Measurements from ENCODE around the gene ISY1.
"Not testable (repeated sequence)": the region's sequence is repeated elsewhere in the genome, so short reads cannot be mapped to it uniquely, and the experiment has no call there.

The ISY1 gene

DNA sequence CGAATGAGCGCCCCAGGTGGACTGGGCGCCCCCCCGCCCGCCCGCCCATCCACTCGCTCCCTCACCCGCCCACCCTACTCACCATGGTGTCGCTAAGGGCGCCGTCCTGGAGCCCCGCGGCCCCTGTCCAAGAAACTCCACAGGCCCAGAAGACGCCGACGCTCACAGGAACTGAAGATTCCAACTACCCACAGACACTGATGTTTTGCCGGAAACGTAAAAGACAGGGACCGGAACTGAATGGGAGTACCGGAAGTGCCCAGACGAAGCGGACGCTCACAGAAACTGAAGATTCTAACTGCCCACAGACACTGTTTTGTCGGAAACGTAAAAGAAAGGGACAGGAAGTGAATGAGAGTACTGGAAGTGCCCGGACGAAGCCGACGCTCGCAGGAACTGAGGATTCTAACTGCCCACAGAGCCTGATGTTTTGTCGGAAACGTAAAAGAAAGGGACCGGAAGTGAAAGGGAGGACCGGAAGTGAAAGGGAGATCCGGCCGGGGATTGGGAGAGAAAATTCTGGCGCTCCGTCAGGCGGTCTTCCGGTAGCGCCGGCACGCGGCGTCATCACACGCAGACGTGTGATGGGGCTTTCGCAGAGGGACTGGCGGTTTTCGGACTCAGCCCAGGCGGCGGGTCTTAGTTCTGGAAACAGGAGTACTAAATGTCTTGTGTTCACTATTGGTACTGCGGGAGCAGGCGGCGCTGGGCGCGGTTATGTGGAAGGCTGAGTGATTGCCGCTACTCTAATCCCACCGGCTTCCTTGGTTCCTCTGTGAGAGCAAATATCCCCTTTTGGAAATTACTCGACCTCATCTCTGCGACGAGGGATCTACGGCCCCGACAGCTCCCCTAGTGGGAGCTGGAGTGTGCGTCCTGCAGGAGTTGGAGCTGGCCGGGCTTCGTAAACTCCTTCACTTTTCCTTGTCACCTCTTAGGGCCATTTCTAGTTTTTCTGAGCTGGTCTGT lies at the start of gene ISY1:
ISY1 (minus strand) TSS at position 173 of the 969 bp plus-strand sequence; CDS start at position 85, 88 bp downstream.
- Histone ChIP-seq H3K36me3 (ENCODE audit: control insufficient read depth in 1 of 2, insufficient read depth in 2 of 2, low read length in 2 of 2) (peaks cover 3 to 33% of the 10 kb centered on the region in 2 donors), H3K27me3 (ENCODE audit: control insufficient read depth in 1 of 2, insufficient read depth in 2 of 2, low read length in 2 of 2) (no peaks in the 10 kb centered on the region), H3K4me3 (ENCODE audit: low read depth in 1 of 2, low read length in 2 of 2) (peak within 1 kb of the TSS; percentile 98 to 99), H3K27ac (ENCODE audit: low read depth, low read length) (peak within 1 kb of the TSS; percentile 91), H3K9me3 (ENCODE audit: control insufficient read depth in 1 of 2, low read length in 2 of 2) (no peaks in the 10 kb centered on the region), H3K9ac (ENCODE audit: low read depth in 1 of 2, low read length in 2 of 2) (peak within 1 kb of the TSS; percentile 89 to 95), H3K4me1 (ENCODE audit: control insufficient read depth in 1 of 2, insufficient read depth in 2 of 2, low read length in 2 of 2) (peaks cover 12 to 22% of the 10 kb centered on the region in 2 donors)

DNA sequence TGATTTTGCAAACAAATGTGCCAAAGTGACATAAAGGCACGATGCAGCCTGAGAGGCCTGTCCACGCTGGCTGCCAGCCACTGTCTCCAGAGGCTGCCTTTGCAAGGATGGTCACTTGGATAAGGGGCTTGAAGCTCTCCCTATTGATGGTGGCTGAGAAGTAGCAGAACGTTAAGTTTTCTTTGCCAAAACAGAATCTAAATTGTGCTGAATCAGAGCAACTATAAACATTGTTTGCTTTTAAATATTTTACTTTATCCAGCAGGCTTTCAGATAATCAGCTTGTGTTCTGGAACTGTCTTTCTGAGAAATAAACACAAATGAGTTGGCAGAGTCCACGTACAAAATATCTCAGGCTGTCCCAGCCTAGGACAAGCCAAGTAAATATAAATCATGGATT lies 46.6 kb upstream of the ISY1 start:
- Histone ChIP-seq H3K4me3 (ENCODE audit: low read depth in 1 of 2, low read length in 2 of 2) (no peak overlapping the region), H3K36me3 (ENCODE audit: control insufficient read depth in 1 of 2, insufficient read depth in 2 of 2, low read length in 2 of 2) (no peaks in the 10 kb centered on the region), H3K9me3 (ENCODE audit: control insufficient read depth in 1 of 2, low read length in 2 of 2) (no peaks in the 10 kb centered on the region), H3K27me3 (ENCODE audit: control insufficient read depth in 1 of 2, insufficient read depth in 2 of 2, low read length in 2 of 2) (no peaks in the 10 kb centered on the region), H3K9ac (ENCODE audit: low read depth in 1 of 2, low read length in 2 of 2) (no peak overlapping the region), H3K27ac (ENCODE audit: low read depth, low read length) (no peak overlapping the region), H3K4me1 (ENCODE audit: control insufficient read depth in 1 of 2, insufficient read depth in 2 of 2, low read length in 2 of 2) (no peaks in the 10 kb centered on the region)

GRCh38 chr3:129205109-129205832 lies 44.4 kb upstream of the ISY1 start:
- H3K27ac ChIP-seq (ENCODE audit: low read depth, low read length): no peak overlapping the region
- no peaks in the 10 kb centered on the region for H3K9me3 ChIP-seq (ENCODE audit: control insufficient read depth in 1 of 2, low read length in 2 of 2)
- no peaks in the 10 kb centered on the region for H3K4me1 ChIP-seq (ENCODE audit: control insufficient read depth in 1 of 2, insufficient read depth in 2 of 2, low read length in 2 of 2)
- no peak overlapping the region for H3K9ac ChIP-seq (ENCODE audit: low read depth in 1 of 2, low read length in 2 of 2)
- H3K36me3 ChIP-seq (ENCODE audit: control insufficient read depth in 1 of 2, insufficient read depth in 2 of 2, low read length in 2 of 2): no peaks in the 10 kb centered on the region
- H3K27me3 ChIP-seq (ENCODE audit: control insufficient read depth in 1 of 2, insufficient read depth in 2 of 2, low read length in 2 of 2): no peaks in the 10 kb centered on the region
- no peak overlapping the region for H3K4me3 ChIP-seq (ENCODE audit: low read depth in 1 of 2, low read length in 2 of 2)

GRCh38 chr3:129204473-129204872 lies 43.6 kb upstream of the ISY1 start:
- H3K27ac ChIP-seq (ENCODE audit: low read depth, low read length): no peak overlapping the region
- H3K36me3 ChIP-seq (ENCODE audit: control insufficient read depth in 1 of 2, insufficient read depth in 2 of 2, low read length in 2 of 2): no peaks in the 10 kb centered on the region
- H3K4me3 ChIP-seq (ENCODE audit: low read depth in 1 of 2, low read length in 2 of 2): no peak overlapping the region
- H3K9ac ChIP-seq (ENCODE audit: low read depth in 1 of 2, low read length in 2 of 2): no peak overlapping the region
- no peaks in the 10 kb centered on the region for H3K9me3 ChIP-seq (ENCODE audit: control insufficient read depth in 1 of 2, low read length in 2 of 2)
- no peaks in the 10 kb centered on the region for H3K4me1 ChIP-seq (ENCODE audit: control insufficient read depth in 1 of 2, insufficient read depth in 2 of 2, low read length in 2 of 2)
- H3K27me3 ChIP-seq (ENCODE audit: control insufficient read depth in 1 of 2, insufficient read depth in 2 of 2, low read length in 2 of 2): no peaks in the 10 kb centered on the region

DNA sequence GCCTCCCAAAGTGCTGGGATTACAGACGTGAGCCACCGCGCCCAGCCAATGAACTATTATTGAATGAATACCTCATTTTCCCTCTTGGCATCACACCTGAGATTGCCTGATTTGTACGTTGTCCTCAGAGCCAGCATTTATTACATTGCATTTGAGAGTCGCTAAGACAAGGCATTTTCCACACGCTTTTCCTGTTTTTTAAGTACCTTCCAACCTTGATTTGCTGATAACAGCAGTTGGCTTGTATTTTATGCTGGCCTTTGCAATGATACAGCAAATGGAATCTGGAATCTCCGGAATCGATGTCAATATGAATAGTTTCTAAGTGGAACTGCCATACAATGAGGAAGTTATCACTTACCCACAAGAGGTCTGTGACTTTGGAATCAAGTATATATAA lies 38.5 kb upstream of the ISY1 start:
- Histone ChIP-seq H3K4me1 (ENCODE audit: control insufficient read depth in 1 of 2, insufficient read depth in 2 of 2, low read length in 2 of 2) (peaks cover 0 to 4% of the 10 kb centered on the region in 2 donors), H3K9me3 (ENCODE audit: control insufficient read depth in 1 of 2, low read length in 2 of 2) (no peaks in the 10 kb centered on the region), H3K27ac (ENCODE audit: low read depth, low read length) (no peak overlapping the region), H3K4me3 (ENCODE audit: low read depth in 1 of 2, low read length in 2 of 2) (no peak overlapping the region), H3K36me3 (ENCODE audit: control insufficient read depth in 1 of 2, insufficient read depth in 2 of 2, low read length in 2 of 2) (no peaks in the 10 kb centered on the region), H3K27me3 (ENCODE audit: control insufficient read depth in 1 of 2, insufficient read depth in 2 of 2, low read length in 2 of 2) (no peaks in the 10 kb centered on the region), H3K9ac (ENCODE audit: low read depth in 1 of 2, low read length in 2 of 2) (no peak overlapping the region)

GRCh38 chr3:129197321-129197720 lies 36.5 kb upstream of the ISY1 start:
- peaks cover 0 to 4% of the 10 kb centered on the region in 2 donors for H3K4me1 ChIP-seq (ENCODE audit: control insufficient read depth in 1 of 2, insufficient read depth in 2 of 2, low read length in 2 of 2)
- H3K27ac ChIP-seq (ENCODE audit: low read depth, low read length): no peak overlapping the region
- no peaks in the 10 kb centered on the region for H3K36me3 ChIP-seq (ENCODE audit: control insufficient read depth in 1 of 2, insufficient read depth in 2 of 2, low read length in 2 of 2)
- H3K9ac ChIP-seq (ENCODE audit: low read depth in 1 of 2, low read length in 2 of 2): no peak overlapping the region
- no peaks in the 10 kb centered on the region for H3K27me3 ChIP-seq (ENCODE audit: control insufficient read depth in 1 of 2, insufficient read depth in 2 of 2, low read length in 2 of 2)
- no peak overlapping the region for H3K4me3 ChIP-seq (ENCODE audit: low read depth in 1 of 2, low read length in 2 of 2)
- no peaks in the 10 kb centered on the region for H3K9me3 ChIP-seq (ENCODE audit: control insufficient read depth in 1 of 2, low read length in 2 of 2)

DNA sequence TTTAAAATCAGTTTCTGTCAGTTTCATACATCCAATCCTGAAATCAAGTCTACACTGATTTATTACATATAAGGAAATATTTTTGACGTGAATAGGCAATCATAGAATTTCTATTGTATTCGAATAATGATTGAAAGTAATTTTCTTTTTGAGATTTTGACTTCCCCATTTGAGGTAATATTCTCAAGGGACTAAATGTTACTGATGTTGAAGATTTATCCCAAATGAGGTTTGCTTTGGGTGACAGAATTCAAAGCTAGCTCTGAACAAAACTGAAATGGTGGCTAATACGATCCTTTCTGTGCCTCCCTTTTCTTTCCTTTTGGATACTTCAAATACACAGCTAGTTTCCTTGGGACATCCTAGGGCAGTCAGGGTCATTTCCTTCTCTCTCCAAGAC lies 35.7 kb upstream of the ISY1 start:
- no peaks in the 10 kb centered on the region for H3K9me3 ChIP-seq (ENCODE audit: control insufficient read depth in 1 of 2, low read length in 2 of 2)
- H3K9ac ChIP-seq (ENCODE audit: low read depth in 1 of 2, low read length in 2 of 2): no peak overlapping the region
- no peaks in the 10 kb centered on the region for H3K27me3 ChIP-seq (ENCODE audit: control insufficient read depth in 1 of 2, insufficient read depth in 2 of 2, low read length in 2 of 2)
- no peak overlapping the region for H3K4me3 ChIP-seq (ENCODE audit: low read depth in 1 of 2, low read length in 2 of 2)
- no peak overlapping the region for H3K27ac ChIP-seq (ENCODE audit: low read depth, low read length)
- peaks cover 0 to 4% of the 10 kb centered on the region in 2 donors for H3K4me1 ChIP-seq (ENCODE audit: control insufficient read depth in 1 of 2, insufficient read depth in 2 of 2, low read length in 2 of 2)
- no peaks in the 10 kb centered on the region for H3K36me3 ChIP-seq (ENCODE audit: control insufficient read depth in 1 of 2, insufficient read depth in 2 of 2, low read length in 2 of 2)

- no peaks in the 10 kb centered on the region for H3K36me3 ChIP-seq (ENCODE audit: control insufficient read depth in 1 of 2, insufficient read depth in 2 of 2, low read length in 2 of 2)
- H3K4me3 ChIP-seq (ENCODE audit: low read depth in 1 of 2, low read length in 2 of 2): no peak overlapping the region
- no peak overlapping the region for H3K27ac ChIP-seq (ENCODE audit: low read depth, low read length)
- H3K4me1 ChIP-seq (ENCODE audit: control insufficient read depth in 1 of 2, insufficient read depth in 2 of 2, low read length in 2 of 2): peaks cover 0 to 4% of the 10 kb centered on the region in 2 donors
- H3K9me3 ChIP-seq (ENCODE audit: control insufficient read depth in 1 of 2, low read length in 2 of 2): no peaks in the 10 kb centered on the region
- H3K27me3 ChIP-seq (ENCODE audit: control insufficient read depth in 1 of 2, insufficient read depth in 2 of 2, low read length in 2 of 2): no peaks in the 10 kb centered on the region
- H3K9ac ChIP-seq (ENCODE audit: low read depth in 1 of 2, low read length in 2 of 2): no peak overlapping the region
Measured at GRCh38 chr3:129195731-129196256, 34.9 kb upstream of the ISY1 start.

- H3K9me3 ChIP-seq (ENCODE audit: control insufficient read depth in 1 of 2, low read length in 2 of 2); H3K27ac ChIP-seq (ENCODE audit: low read depth, low read length); H3K36me3 ChIP-seq (ENCODE audit: control insufficient read depth in 1 of 2, insufficient read depth in 2 of 2, low read length in 2 of 2); H3K4me1 ChIP-seq (ENCODE audit: control insufficient read depth in 1 of 2, insufficient read depth in 2 of 2, low read length in 2 of 2); H3K9ac ChIP-seq (ENCODE audit: low read depth in 1 of 2, low read length in 2 of 2); H3K4me3 ChIP-seq (ENCODE audit: low read depth in 1 of 2, low read length in 2 of 2); H3K27me3 ChIP-seq (ENCODE audit: control insufficient read depth in 1 of 2, insufficient read depth in 2 of 2, low read length in 2 of 2): not testable (repeated sequence)
Measured at GRCh38 chr3:129189793-129190192, 28.9 kb upstream of the ISY1 start.

GRCh38 chr3:129187857-129188256 lies 27.0 kb upstream of the ISY1 start:
- H3K36me3 ChIP-seq (ENCODE audit: control insufficient read depth in 1 of 2, insufficient read depth in 2 of 2, low read length in 2 of 2): no peaks in the 10 kb centered on the region
- no peak overlapping the region for H3K9ac ChIP-seq (ENCODE audit: low read depth in 1 of 2, low read length in 2 of 2)
- no peak overlapping the region for H3K4me3 ChIP-seq (ENCODE audit: low read depth in 1 of 2, low read length in 2 of 2)
- H3K27me3 ChIP-seq (ENCODE audit: control insufficient read depth in 1 of 2, insufficient read depth in 2 of 2, low read length in 2 of 2): no peaks in the 10 kb centered on the region
- H3K27ac ChIP-seq (ENCODE audit: low read depth, low read length): no peak overlapping the region
- peaks cover 0 to 6% of the 10 kb centered on the region in 2 donors for H3K4me1 ChIP-seq (ENCODE audit: control insufficient read depth in 1 of 2, insufficient read depth in 2 of 2, low read length in 2 of 2)
- H3K9me3 ChIP-seq (ENCODE audit: control insufficient read depth in 1 of 2, low read length in 2 of 2): no peaks in the 10 kb centered on the region
